ENCODE measurements around the gene SHE.
A peak's percentile ranks its signal among the peaks of the same experiment; 100 is the strongest.

SHE gene

GRCh38 chr1:154434346-154435085, 67.7 kb downstream of the SHE start:
- H2AFZ ChIP-seq (ENCODE audit: low read length), result no peak overlapping the region
- no peaks in the 10 kb centered on the region for H3K9me3 ChIP-seq (ENCODE audit: insufficient read depth, low read depth, low read length)
- H3K79me2 ChIP-seq (ENCODE audit: insufficient read depth, low read length), result no peaks in the 10 kb centered on the region
- TF ChIP-seq CTCF (conservative IDR thresholded peaks at IDR 0.05; ENCODE audit: low read length), result no peak
- TF ChIP-seq EZH2phosphoT487 (IDR thresholded peaks at IDR 0.05; ENCODE audit: borderline replicate concordance), result no peak
- H3K36me3 ChIP-seq (ENCODE audit: insufficient read depth, low read length), result no peaks in the 10 kb centered on the region
- no peaks in the 10 kb centered on the region for H3K9me2 ChIP-seq (replicated peaks; ENCODE audit: low read depth, low read length)
- H4K20me1 ChIP-seq (ENCODE audit: insufficient read depth, low read length, poor library complexity, severe bottlenecking), result no peaks in the 10 kb centered on the region
- H3K4me3 ChIP-seq (ENCODE audit: low read length, poor library complexity, severe bottlenecking), result no peak overlapping the region
- H3K9ac ChIP-seq (ENCODE audit: low read depth, low read length, poor library complexity, severe bottlenecking), result no peak overlapping the region
- no peaks in the 10 kb centered on the region for H3K27me3 ChIP-seq (ENCODE audit: insufficient read depth, low read length, poor library complexity, severe bottlenecking)
- no peaks in the 10 kb centered on the region for H3F3A ChIP-seq (ENCODE audit: low read depth)
- H3K4me2 ChIP-seq (ENCODE audit: low read depth, low read length, poor library complexity, severe bottlenecking), result no peak overlapping the region
- H3K4me1 ChIP-seq (ENCODE audit: insufficient read depth, low read length, poor library complexity, severe bottlenecking), result peaks cover 18% of the 10 kb centered on the region

- Histone ChIP-seq H3K36me3 (ENCODE audit: insufficient read depth, low read length) (no peaks in the 10 kb centered on the region), H3K27me3 (ENCODE audit: insufficient read depth, low read length, poor library complexity, severe bottlenecking) (no peaks in the 10 kb centered on the region), H3K9me2 (replicated peaks; ENCODE audit: low read depth, low read length) (no peaks in the 10 kb centered on the region), H3F3A (ENCODE audit: low read depth) (no peaks in the 10 kb centered on the region), H3K4me1 (ENCODE audit: insufficient read depth, low read length, poor library complexity, severe bottlenecking) (peaks cover 18% of the 10 kb centered on the region), H4K20me1 (ENCODE audit: insufficient read depth, low read length, poor library complexity, severe bottlenecking) (no peaks in the 10 kb centered on the region), H3K79me2 (ENCODE audit: insufficient read depth, low read length) (no peaks in the 10 kb centered on the region), H3K9ac (ENCODE audit: low read depth, low read length, poor library complexity, severe bottlenecking) (peak overlapping the region; percentile 49), H3K4me2 (ENCODE audit: low read depth, low read length, poor library complexity, severe bottlenecking) (peak overlapping the region; percentile 58), H2AFZ (ENCODE audit: low read length) (no peak overlapping the region), H3K4me3 (ENCODE audit: low read length, poor library complexity, severe bottlenecking) (no peak overlapping the region), H3K9me3 (ENCODE audit: insufficient read depth, low read depth, low read length) (no peaks in the 10 kb centered on the region)
- TF ChIP-seq CTCF (conservative IDR thresholded peaks at IDR 0.05; ENCODE audit: low read length), result no peak
- no peak for TF ChIP-seq EZH2phosphoT487 (IDR thresholded peaks at IDR 0.05; ENCODE audit: borderline replicate concordance)
Measured at GRCh38 chr1:154433161-154433764, 68.9 kb downstream of the SHE start.

- H3K27me3 ChIP-seq (ENCODE audit: insufficient read depth, low read length, poor library complexity, severe bottlenecking), result no peaks in the 10 kb centered on the region
Measured at GRCh38 chr1:154431586-154432373, 70.4 kb downstream of the SHE start.

More at GRCh38 chr1:154431586-154432373, 70.4 kb downstream of the SHE start:
- H3K36me3 ChIP-seq (ENCODE audit: insufficient read depth, low read length), result no peaks in the 10 kb centered on the region
- no peak overlapping the region for H3K4me2 ChIP-seq (ENCODE audit: low read depth, low read length, poor library complexity, severe bottlenecking)
- 0 out of 2 replicates have a peak, but pooled peaks have one; percentile 3 for TF ChIP-seq CTCF (conservative IDR thresholded peaks at IDR 0.05; ENCODE audit: low read length)
- no peak for TF ChIP-seq EZH2phosphoT487 (IDR thresholded peaks at IDR 0.05; ENCODE audit: borderline replicate concordance)
- H3K4me3 ChIP-seq (ENCODE audit: low read length, poor library complexity, severe bottlenecking), result no peak overlapping the region
- H3K9me2 ChIP-seq (replicated peaks; ENCODE audit: low read depth, low read length), result no peaks in the 10 kb centered on the region
- no peaks in the 10 kb centered on the region for H3F3A ChIP-seq (ENCODE audit: low read depth)
- H3K9me3 ChIP-seq (ENCODE audit: insufficient read depth, low read depth, low read length), result no peaks in the 10 kb centered on the region
- H3K9ac ChIP-seq (ENCODE audit: low read depth, low read length, poor library complexity, severe bottlenecking), result no peak overlapping the region
- no peaks in the 10 kb centered on the region for H4K20me1 ChIP-seq (ENCODE audit: insufficient read depth, low read length, poor library complexity, severe bottlenecking)
- no peak overlapping the region for H2AFZ ChIP-seq (ENCODE audit: low read length)
- H3K79me2 ChIP-seq (ENCODE audit: insufficient read depth, low read length), result no peaks in the 10 kb centered on the region
- peaks cover 18% of the 10 kb centered on the region for H3K4me1 ChIP-seq (ENCODE audit: insufficient read depth, low read length, poor library complexity, severe bottlenecking)

Measured in Loucy (cell line).